LoVo (cell line): ENCODE results near the gene FGFR2.

Experiments used
- DNase-seq: peaks from one replicate; pipeline ENCODE4 v3.0.0-alpha.2; 2016; ENCODE audit warnings: low spot score

FGFR2 gene

GRCh38 chr10:121493521-121493920, 104.7 kb downstream of the FGFR2 start:
- no peak for DNase-seq

GRCh38 chr10:121490871-121491519, 107.2 kb downstream of the FGFR2 start:
- no peak for DNase-seq

- no peak for DNase-seq
These were observed 112.7 kb downstream of the FGFR2 start for GRCh38 chr10:121485436-121486139.

GRCh38 chr10:121484816-121485215, 113.4 kb downstream of the FGFR2 start:
- no peak for DNase-seq

GRCh38 chr10:121484401-121484800, 113.8 kb downstream of the FGFR2 start:
- no peak for DNase-seq

GRCh38 chr10:121481180-121481579, 117.1 kb downstream of the FGFR2 start:
- DNase-seq = no peak

GRCh38 chr10:121478556-121478955, 119.7 kb downstream of the FGFR2 start:
- no peak for DNase-seq

- no peak for DNase-seq
These were observed 128.2 kb downstream of the FGFR2 start for GRCh38 chr10:121469797-121470606.

GRCh38 chr10:121468726-121469125, 129.5 kb downstream of the FGFR2 start:
- DNase-seq = no peak

GRCh38 chr10:121466424-121466823, 131.8 kb downstream of the FGFR2 start:
- DNase-seq = no peak

GRCh38 chr10:121465215-121465614, 133.0 kb downstream of the FGFR2 start:
- DNase-seq = no peak

- no peak for DNase-seq
These were observed 133.7 kb downstream of the FGFR2 start for GRCh38 chr10:121464517-121464916.

- DNase-seq = no peak
These were observed 135.3 kb downstream of the FGFR2 start for GRCh38 chr10:121462955-121463354.

GRCh38 chr10:121462281-121462680, 136.0 kb downstream of the FGFR2 start:
- no peak for DNase-seq

GRCh38 chr10:121461307-121461706, 136.9 kb downstream of the FGFR2 start:
- no peak for DNase-seq

GRCh38 chr10:121460733-121461132, 137.5 kb downstream of the FGFR2 start:
- no peak for DNase-seq

- DNase-seq = no peak
These were observed 138.4 kb downstream of the FGFR2 start for GRCh38 chr10:121459622-121460453.

- DNase-seq = no peak
These were observed 139.0 kb downstream of the FGFR2 start for GRCh38 chr10:121459279-121459621.

GRCh38 chr10:121457729-121458128, 140.5 kb downstream of the FGFR2 start:
- no peak for DNase-seq

GRCh38 chr10:121455377-121455776, 142.9 kb downstream of the FGFR2 start:
- no peak for DNase-seq

- no peak for DNase-seq
These were observed 143.5 kb downstream of the FGFR2 start for GRCh38 chr10:121454781-121455180.

GRCh38 chr10:121453160-121453559, 145.1 kb downstream of the FGFR2 start:
- DNase-seq = no peak
